ENCODE measurements around the gene TNFSF13. TPM values are rescaled to one million over a fixed set of nuclear protein-coding genes. Genes with fewer than 3 reads are reported as not detected.

The TNFSF13 gene
- total RNA-seq, 1 experiment from 2014 or later, result 3.2 TPM

GRCh38 chr17:7573324-7574080 lies 15.0 kb downstream of the TNFSF13 start (continued):
- TF ChIP-seq, protein P1, sequence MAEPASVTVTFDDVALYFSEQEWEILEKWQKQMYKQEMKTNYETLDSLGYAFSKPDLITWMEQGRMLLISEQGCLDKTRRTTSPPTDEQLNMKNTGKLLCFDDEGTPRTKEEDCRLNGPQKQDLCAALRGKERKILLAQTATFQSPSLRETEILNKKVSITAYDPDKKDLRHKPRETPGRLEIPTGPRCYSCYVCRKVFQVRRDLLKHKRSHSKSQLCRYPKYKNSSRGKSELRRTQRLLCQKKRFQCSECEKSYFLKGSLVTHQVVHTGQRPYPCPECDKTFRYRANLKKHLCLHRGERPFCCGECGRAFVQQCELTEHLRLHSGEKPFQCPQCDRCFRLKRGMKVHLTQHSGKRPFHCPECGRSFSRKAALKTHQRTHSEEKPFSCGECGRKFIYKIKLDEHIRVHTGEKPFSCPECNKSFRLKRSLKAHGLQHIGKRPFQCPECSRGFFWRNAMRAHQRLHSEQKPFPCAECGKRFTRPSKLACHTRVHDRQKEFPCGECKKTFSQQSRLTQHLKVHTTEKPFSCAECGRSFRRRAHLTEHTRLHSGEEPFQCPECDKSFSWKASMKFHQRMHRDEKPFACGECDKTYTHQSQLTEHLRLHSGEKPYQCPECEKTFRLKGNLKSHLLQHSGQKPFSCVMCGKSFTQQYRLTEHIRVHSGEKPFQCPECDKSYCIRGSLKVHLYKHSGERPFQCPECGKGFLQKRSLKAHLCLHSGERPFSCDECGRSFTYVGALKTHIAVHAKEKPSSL (CRISPR knock-in tag; conservative IDR thresholded peaks at IDR 0.05), result no peak
- TF ChIP-seq TEAD1 (CRISPR knock-in tag; IDR thresholded peaks at IDR 0.05) (no peak), NFYB (CRISPR knock-in tag; conservative IDR thresholded peaks at IDR 0.05; ENCODE audit: low read depth) (no peak), ERG (CRISPR knock-in tag; IDR thresholded peaks at IDR 0.05) (no peak), GRHL2 (CRISPR knock-in tag; IDR thresholded peaks at IDR 0.05; ENCODE audit: insufficient replicate concordance, severe bottlenecking) (no peak), ZNF396 (CRISPR knock-in tag; IDR thresholded peaks at IDR 0.05; ENCODE audit: borderline replicate concordance) (no peak), IRF2 (CRISPR knock-in tag; IDR thresholded peaks at IDR 0.05; ENCODE audit: borderline replicate concordance, low read depth) (no peak), USF1 (CRISPR knock-in tag; IDR thresholded peaks at IDR 0.05) (no peak; the same call in 1 of the 2 replicates), NFE2L1 (CRISPR knock-in tag; IDR thresholded peaks at IDR 0.05) (no peak), STAT6 (CRISPR knock-in tag; conservative IDR thresholded peaks at IDR 0.05; ENCODE audit: low read depth) (no peak), ESRRA (CRISPR knock-in tag; IDR thresholded peaks at IDR 0.05; ENCODE audit: borderline replicate concordance) (no peak; the same call in 1 of the 2 replicates), ZNF121 (CRISPR knock-in tag; IDR thresholded peaks at IDR 0.05) (no peak), AFF4 (CRISPR knock-in tag; IDR thresholded peaks at IDR 0.05; ENCODE audit: borderline replicate concordance) (no peak), CREM (CRISPR knock-in tag; IDR thresholded peaks at IDR 0.05) (no peak; the same call in 1 of the 2 replicates), NR2C2 (CRISPR knock-in tag; IDR thresholded peaks at IDR 0.05) (no peak; the same call in 1 of the 2 replicates), ZNF423 (CRISPR knock-in tag; IDR thresholded peaks at IDR 0.05) (no peak), ETV6 (CRISPR knock-in tag; IDR thresholded peaks at IDR 0.05) (no peak), ZNF263 (CRISPR knock-in tag; IDR thresholded peaks at IDR 0.05; ENCODE audit: low read depth) (no peak), ATF1 (CRISPR knock-in tag; IDR thresholded peaks at IDR 0.05) (no peak)
- TF ChIP-seq, protein P2, sequence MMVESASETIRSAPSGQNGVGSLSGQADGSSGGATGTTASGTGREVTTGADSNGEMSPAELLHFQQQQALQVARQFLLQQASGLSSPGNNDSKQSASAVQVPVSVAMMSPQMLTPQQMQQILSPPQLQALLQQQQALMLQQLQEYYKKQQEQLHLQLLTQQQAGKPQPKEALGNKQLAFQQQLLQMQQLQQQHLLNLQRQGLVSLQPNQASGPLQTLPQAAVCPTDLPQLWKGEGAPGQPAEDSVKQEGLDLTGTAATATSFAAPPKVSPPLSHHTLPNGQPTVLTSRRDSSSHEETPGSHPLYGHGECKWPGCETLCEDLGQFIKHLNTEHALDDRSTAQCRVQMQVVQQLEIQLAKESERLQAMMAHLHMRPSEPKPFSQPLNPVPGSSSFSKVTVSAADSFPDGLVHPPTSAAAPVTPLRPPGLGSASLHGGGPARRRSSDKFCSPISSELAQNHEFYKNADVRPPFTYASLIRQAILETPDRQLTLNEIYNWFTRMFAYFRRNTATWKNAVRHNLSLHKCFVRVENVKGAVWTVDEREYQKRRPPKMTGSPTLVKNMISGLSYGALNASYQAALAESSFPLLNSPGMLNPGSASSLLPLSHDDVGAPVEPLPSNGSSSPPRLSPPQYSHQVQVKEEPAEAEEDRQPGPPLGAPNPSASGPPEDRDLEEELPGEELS (CRISPR knock-in tag; IDR thresholded peaks at IDR 0.05), result no peak; the same call in 1 of the 2 replicates
- TF ChIP-seq, protein P3, sequence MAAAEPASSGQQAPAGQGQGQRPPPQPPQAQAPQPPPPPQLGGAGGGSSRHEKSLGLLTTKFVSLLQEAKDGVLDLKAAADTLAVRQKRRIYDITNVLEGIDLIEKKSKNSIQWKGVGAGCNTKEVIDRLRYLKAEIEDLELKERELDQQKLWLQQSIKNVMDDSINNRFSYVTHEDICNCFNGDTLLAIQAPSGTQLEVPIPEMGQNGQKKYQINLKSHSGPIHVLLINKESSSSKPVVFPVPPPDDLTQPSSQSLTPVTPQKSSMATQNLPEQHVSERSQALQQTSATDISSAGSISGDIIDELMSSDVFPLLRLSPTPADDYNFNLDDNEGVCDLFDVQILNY (CRISPR knock-in tag; IDR thresholded peaks at IDR 0.05), result no peak
- TF ChIP-seq, protein P4, sequence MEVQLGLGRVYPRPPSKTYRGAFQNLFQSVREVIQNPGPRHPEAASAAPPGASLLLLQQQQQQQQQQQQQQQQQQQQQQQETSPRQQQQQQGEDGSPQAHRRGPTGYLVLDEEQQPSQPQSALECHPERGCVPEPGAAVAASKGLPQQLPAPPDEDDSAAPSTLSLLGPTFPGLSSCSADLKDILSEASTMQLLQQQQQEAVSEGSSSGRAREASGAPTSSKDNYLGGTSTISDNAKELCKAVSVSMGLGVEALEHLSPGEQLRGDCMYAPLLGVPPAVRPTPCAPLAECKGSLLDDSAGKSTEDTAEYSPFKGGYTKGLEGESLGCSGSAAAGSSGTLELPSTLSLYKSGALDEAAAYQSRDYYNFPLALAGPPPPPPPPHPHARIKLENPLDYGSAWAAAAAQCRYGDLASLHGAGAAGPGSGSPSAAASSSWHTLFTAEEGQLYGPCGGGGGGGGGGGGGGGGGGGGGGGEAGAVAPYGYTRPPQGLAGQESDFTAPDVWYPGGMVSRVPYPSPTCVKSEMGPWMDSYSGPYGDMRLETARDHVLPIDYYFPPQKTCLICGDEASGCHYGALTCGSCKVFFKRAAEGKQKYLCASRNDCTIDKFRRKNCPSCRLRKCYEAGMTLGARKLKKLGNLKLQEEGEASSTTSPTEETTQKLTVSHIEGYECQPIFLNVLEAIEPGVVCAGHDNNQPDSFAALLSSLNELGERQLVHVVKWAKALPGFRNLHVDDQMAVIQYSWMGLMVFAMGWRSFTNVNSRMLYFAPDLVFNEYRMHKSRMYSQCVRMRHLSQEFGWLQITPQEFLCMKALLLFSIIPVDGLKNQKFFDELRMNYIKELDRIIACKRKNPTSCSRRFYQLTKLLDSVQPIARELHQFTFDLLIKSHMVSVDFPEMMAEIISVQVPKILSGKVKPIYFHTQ (CRISPR knock-in tag; IDR thresholded peaks at IDR 0.05), result no peak
